MV-4-11 (cell line): ENCODE data around the gene ZNF343.
"Not testable (repeated sequence)": the region's sequence is repeated elsewhere in the genome, so short reads cannot be mapped to it uniquely, and the experiment has no call there.

ENCODE experiments used
- DNase-seq: peaks from one replicate; lab custom pipeline; 2025; lab: John Stamatoyannopoulos, UW

ZNF343 gene

GRCh38 chr20:2508631-2509467, at the start of gene ZNF343:
TSS of gene ZNF343 (minus strand) at chr20:2508915. CDS start at chr20:2493895, 15,020 bp downstream.
- DNase-seq = peak; percentile 77

GRCh38 chr20:2557873-2558580, 49.3 kb upstream of the ZNF343 start:
- DNase-seq = no peak

- no peak for DNase-seq
These were observed 36.9 kb upstream of the ZNF343 start for GRCh38 chr20:2545594-2545993.

GRCh38 chr20:2544211-2544610, 35.5 kb upstream of the ZNF343 start:
- DNase-seq = no peak

- no peak for DNase-seq
These were observed 33.6 kb upstream of the ZNF343 start for GRCh38 chr20:2542361-2542760.

- DNase-seq = no peak
These were observed 33.2 kb upstream of the ZNF343 start for GRCh38 chr20:2541940-2542339.

GRCh38 chr20:2538931-2539720, 30.4 kb upstream of the ZNF343 start:
- no peak for DNase-seq

GRCh38 chr20:2538356-2538755, 29.6 kb upstream of the ZNF343 start:
- no peak for DNase-seq

- DNase-seq = no peak
These were observed 28.4 kb upstream of the ZNF343 start for GRCh38 chr20:2537101-2537500.

- DNase-seq = no peak
These were observed 27.9 kb upstream of the ZNF343 start, which contains the start of gene TMC2 for GRCh38 chr20:2536560-2536986. TSS of gene TMC2 (plus strand) at chr20:2536573. CDS start at chr20:2536622, 49 bp downstream.

- DNase-seq = no peak
These were observed 27.2 kb upstream of the ZNF343 start for GRCh38 chr20:2535711-2536559.

- DNase-seq = no peak
These were observed 24.4 kb upstream of the ZNF343 start for GRCh38 chr20:2533118-2533517.

GRCh38 chr20:2528671-2529271, 20.1 kb upstream of the ZNF343 start:
- peak; percentile 19 for DNase-seq

GRCh38 chr20:2527762-2528161, 19.0 kb upstream of the ZNF343 start:
- DNase-seq = no peak

- DNase-seq = not testable (repeated sequence)
These were observed 17.5 kb upstream of the ZNF343 start for GRCh38 chr20:2526218-2526583.

GRCh38 chr20:2524709-2525506, 16.2 kb upstream of the ZNF343 start:
- DNase-seq = no peak

- DNase-seq = peak; percentile 63
These were observed 15.4 kb upstream of the ZNF343 start for GRCh38 chr20:2523919-2524708.

- peak; percentile 14 for DNase-seq
These were observed 14.2 kb upstream of the ZNF343 start for GRCh38 chr20:2522826-2523429.
